SK-N-MC (cell line): Measurements from ENCODE around the gene UBE2E2.

Experiments used
- EZH2 ChIP-seq: fragments of 200-600 bp; sonication (generic); IDR thresholded peaks from one replicate; pipeline ENCODE4 v1.6.1; 2017; ENCODE audit warnings: antibody characterized with exemption
- FOXP2 ChIP-seq: optimal IDR thresholded peaks from 2 replicates; pipeline ENCODE3; 2011; ENCODE audit warnings: mild to moderate bottlenecking, moderate library complexity; ENCODE audit not compliant: insufficient read depth; ENCODE audit errors: extremely low read length, control extremely low read depth
- POLR2AphosphoS5 ChIP-seq: IDR thresholded peaks from 2 replicates; pipeline ENCODE4 v1.6.1; 2012; ENCODE audit warnings: mild to moderate bottlenecking, low read depth, low read length, borderline replicate concordance

DNA sequence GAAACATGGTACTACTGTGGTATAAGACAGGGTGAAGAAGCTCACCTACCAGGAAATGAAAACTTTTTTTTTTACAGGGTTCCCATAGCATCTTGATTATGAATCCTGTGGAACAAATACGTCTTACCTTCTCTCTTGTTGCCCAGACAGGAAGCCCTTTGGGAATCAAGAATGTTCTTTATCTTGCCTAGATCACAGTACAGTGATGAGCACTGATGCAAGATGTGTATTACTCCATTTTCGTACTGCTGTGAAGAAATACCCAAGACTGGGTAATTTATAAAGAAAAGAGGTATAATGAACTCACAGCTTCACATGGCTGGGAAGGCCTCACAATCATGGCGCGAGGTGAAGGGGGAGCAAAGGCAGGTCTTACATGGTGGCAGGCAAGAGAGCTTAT lies 281.3 kb downstream of the UBE2E2 start:
- TF ChIP-seq EZH2 = no peak
- TF ChIP-seq POLR2AphosphoS5 = no peak
- no peak for TF ChIP-seq FOXP2
